Suprapubic skin (tissue), 4 donors: ENCODE results near the gene BEST3. TPM values are rescaled to one million over a fixed set of nuclear protein-coding genes. Genes with fewer than 3 reads are reported as not detected.

ENCODE experiments used
- DNase-seq, 2 donors: peaks; one replicate each; pipeline ENCODE4 v3.0.0-alpha.2; 2019; ENCODE audit warnings: low spot score in 2 of 2
- H3K27ac ChIP-seq: fragments of 200-600 bp; sonication (generic); one replicate; pipeline ENCODE4 v1.5.1; 2019
- H3K27me3 ChIP-seq: fragments of 200-600 bp; sonication (generic); one replicate; pipeline ENCODE4 v1.5.1; 2019
- H3K36me3 ChIP-seq: fragments of 200-600 bp; sonication (generic); one replicate; pipeline ENCODE4 v1.5.1; 2019
- H3K4me1 ChIP-seq: fragments of 200-600 bp; sonication (generic); one replicate; pipeline ENCODE4 v1.5.1; 2019
- H3K4me3 ChIP-seq: fragments of 200-600 bp; sonication (generic); one replicate; pipeline ENCODE4 v1.5.1; 2019; ENCODE audit warnings: mild to moderate bottlenecking
- H3K9me3 ChIP-seq: fragments of 200-600 bp; sonication (generic); one replicate; pipeline ENCODE4 v1.5.1; 2019
- EP300 ChIP-seq: sonication (generic); formaldehyde crosslinking; IDR thresholded peaks from one replicate; pipeline ENCODE4 v1.6.1; 2017; ENCODE audit warnings: antibody characterized with exemption
- POLR2A ChIP-seq, 2 donors: fragments of 450-650 bp; IDR thresholded peaks; one replicate each; pipeline ENCODE4 v1.6.1; 2017; ENCODE audit warnings: antibody characterized with exemption in 2 of 2, mild to moderate bottlenecking in 2 of 2, moderate library complexity in 2 of 2
- POLR2AphosphoS5 ChIP-seq, 3 donors: sonication (generic); formaldehyde crosslinking; IDR thresholded peaks; one replicate each; pipeline ENCODE4 v1.6.1; 2017; ENCODE audit warnings: antibody characterized with exemption in 3 of 3
- WGBS: methylation state at CpG from one replicate; pipeline ENCODE4 v1.1.5; 2018; 5-methylcytosine and 5-hydroxymethylcytosine counted together
- total RNA-seq, 4 donors: library from RNA; depleted of rRNA; stranded (reverse); fragments of >200 nt; gene quantifications; one replicate each; pipeline ENCODE4 v1.1.0, GENCODE V29; 2016
- TF ChIP-seq, protein P1 (sequence below), 2 donors: fragments of 200-600 bp in 1 of 2; fragments of 450-650 bp in 1 of 2; sonication (generic) in 1 of 2; IDR thresholded peaks; one replicate each; pipeline ENCODE4 v1.5.1; 2016 to 2019; ENCODE audit warnings: antibody characterized with exemption in 2 of 2, mild to moderate bottlenecking in 1 of 2, moderate library complexity in 1 of 2

Gene BEST3
- under 1 TPM in 2 of 4 donors, not detected in 2; 0.52 to 0.98 TPM for total RNA-seq

DNA sequence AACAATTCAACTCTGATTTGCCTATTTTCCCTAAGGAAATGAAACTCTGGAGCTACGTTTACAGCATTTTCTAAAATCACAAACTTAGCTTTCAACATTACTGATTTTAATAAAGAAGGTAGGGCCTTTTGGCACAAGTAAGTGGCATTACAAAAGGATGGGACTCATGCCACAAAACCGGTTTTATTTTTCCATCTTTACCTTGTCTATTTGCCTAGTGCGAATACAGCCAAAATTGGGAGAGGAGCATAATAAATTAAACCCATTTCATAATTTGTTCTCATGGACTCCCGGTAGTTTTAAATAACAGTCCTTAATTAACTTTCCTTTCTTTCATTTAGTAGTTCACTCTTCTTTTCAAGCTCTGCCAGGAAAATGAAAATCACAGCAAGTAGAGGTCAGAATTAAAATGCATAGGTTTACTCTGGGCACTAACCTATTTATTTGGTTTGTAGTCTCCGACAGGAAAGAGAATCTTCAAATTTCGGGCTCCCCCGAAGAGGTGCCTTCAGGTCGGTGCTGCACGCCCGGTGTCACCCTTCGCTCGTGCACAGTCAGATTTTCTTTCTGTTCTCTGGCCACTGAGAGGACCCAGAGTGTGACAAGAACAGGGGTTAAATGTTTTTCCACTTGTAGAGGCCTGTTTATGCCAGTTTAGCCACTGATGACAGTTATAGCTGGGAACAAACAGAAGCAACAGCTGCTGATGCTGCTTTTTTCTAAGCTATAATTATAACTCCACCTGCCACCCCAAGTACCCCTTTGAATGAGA is at the start of gene BEST3:
BEST3 (minus strand) TSS at position 535 of the 772 bp plus-strand sequence. CDS start 1,505 bp downstream, outside the sequence.
- Histone ChIP-seq H3K36me3 (no peaks in the 10 kb centered on the region), H3K27me3 (no peaks in the 10 kb centered on the region), H3K9me3 (no peaks in the 10 kb centered on the region), H3K27ac (peak within 1 kb of the TSS; percentile 2), H3K4me1 (peaks cover 10% of the 10 kb centered on the region), H3K4me3 (no peak within 1 kb of the TSS)
- 57% methylated on average over 12 of the region's 12 CpGs for WGBS
- TF ChIP-seq EP300 (no peak), POLR2AphosphoS5 (IDR thresholded peaks at IDR 0.05) (no peak), POLR2A (IDR thresholded peaks at IDR 0.05) (no peak)
- TF ChIP-seq, protein P1, sequence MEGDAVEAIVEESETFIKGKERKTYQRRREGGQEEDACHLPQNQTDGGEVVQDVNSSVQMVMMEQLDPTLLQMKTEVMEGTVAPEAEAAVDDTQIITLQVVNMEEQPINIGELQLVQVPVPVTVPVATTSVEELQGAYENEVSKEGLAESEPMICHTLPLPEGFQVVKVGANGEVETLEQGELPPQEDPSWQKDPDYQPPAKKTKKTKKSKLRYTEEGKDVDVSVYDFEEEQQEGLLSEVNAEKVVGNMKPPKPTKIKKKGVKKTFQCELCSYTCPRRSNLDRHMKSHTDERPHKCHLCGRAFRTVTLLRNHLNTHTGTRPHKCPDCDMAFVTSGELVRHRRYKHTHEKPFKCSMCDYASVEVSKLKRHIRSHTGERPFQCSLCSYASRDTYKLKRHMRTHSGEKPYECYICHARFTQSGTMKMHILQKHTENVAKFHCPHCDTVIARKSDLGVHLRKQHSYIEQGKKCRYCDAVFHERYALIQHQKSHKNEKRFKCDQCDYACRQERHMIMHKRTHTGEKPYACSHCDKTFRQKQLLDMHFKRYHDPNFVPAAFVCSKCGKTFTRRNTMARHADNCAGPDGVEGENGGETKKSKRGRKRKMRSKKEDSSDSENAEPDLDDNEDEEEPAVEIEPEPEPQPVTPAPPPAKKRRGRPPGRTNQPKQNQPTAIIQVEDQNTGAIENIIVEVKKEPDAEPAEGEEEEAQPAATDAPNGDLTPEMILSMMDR (IDR thresholded peaks at IDR 0.05) = no peak
- DNase-seq = no peak

- Histone ChIP-seq H3K4me1 (peaks cover 8% of the 10 kb centered on the region), H3K9me3 (no peaks in the 10 kb centered on the region), H3K27me3 (no peaks in the 10 kb centered on the region), H3K4me3 (no peak overlapping the region), H3K36me3 (no peaks in the 10 kb centered on the region), H3K27ac (no peak overlapping the region)
- TF ChIP-seq POLR2AphosphoS5 (IDR thresholded peaks at IDR 0.05) = no peak
- TF ChIP-seq EP300 = no peak
- TF ChIP-seq, protein P1 (IDR thresholded peaks at IDR 0.05) = no peak
- TF ChIP-seq POLR2A (IDR thresholded peaks at IDR 0.05) = no peak
- WGBS = 94% methylated on average over 4 of the region's 4 CpGs
- no peak for DNase-seq
These were observed 45.0 kb upstream of the BEST3 start for GRCh38 chr12:69744109-69744508.

DNA sequence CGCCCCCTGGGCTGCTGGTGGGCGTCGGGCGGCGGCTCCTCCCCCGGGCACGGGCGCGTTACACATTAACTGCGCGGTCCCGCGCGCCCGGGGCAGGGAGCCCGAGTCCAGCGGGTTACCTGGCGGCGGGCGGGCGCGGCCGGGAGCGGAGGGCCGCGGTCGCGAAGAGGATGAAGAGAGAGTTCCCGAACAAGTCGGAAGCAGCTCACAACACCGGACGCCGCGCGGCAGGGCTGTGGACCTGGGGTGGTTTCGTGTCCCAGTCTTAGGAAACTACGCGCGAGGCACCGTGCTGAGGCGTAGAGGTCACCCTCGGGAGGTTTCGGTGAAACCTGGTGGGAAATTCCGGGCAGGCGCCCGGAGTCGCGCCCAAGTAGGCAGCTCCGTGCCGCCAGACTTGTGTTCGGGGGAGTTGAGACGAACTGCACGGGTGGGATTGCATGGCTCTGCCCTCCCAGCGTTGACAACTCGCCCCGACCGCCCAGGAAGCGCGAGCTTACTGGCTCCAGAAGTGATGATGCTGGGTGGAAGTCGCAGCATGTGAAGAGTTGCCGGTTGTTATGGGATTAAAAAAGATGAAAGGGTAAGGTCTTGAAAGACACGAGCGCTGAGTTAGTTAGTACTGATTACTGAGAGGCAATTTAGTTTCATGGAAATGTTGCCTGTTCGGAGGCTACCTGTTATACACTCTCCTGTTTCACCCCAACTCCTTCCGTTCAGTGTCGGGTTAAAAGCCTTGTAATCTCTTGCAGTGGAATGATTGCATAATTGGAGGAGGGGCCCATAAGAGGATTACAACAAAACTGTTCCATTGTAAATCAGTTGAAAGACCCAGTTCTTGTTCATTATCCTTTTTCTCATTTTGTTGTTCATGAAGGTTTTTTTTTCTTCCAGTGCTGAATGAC is 40.4 kb upstream of the BEST3 start:
- H3K4me1 ChIP-seq = peaks cover 13% of the 10 kb centered on the region
- WGBS = 1% methylated on average over 45 of the region's 66 CpGs
- H3K27ac ChIP-seq = peak overlapping the region; percentile 85
- peak in 1 of 2 donors; percentile 68 for DNase-seq
- no peak for TF ChIP-seq POLR2AphosphoS5 (IDR thresholded peaks at IDR 0.05)
- no peak for TF ChIP-seq EP300
- TF ChIP-seq POLR2A (IDR thresholded peaks at IDR 0.05) = no peak
- TF ChIP-seq, protein P1 (IDR thresholded peaks at IDR 0.05) = no peak
- no peaks in the 10 kb centered on the region for H3K27me3 ChIP-seq
- peak overlapping the region; percentile 99 for H3K4me3 ChIP-seq
- no peaks in the 10 kb centered on the region for H3K36me3 ChIP-seq
- H3K9me3 ChIP-seq = no peaks in the 10 kb centered on the region

- Histone ChIP-seq H3K4me1 (peaks cover 13% of the 10 kb centered on the region), H3K27me3 (no peaks in the 10 kb centered on the region), H3K27ac (peak within 1 kb of the TSS; percentile 85), H3K4me3 (peak within 1 kb of the TSS; percentile 99), H3K36me3 (no peaks in the 10 kb centered on the region), H3K9me3 (no peaks in the 10 kb centered on the region)
- TF ChIP-seq EP300 (no peak), POLR2A (IDR thresholded peaks at IDR 0.05) (no peak), POLR2AphosphoS5 (IDR thresholded peaks at IDR 0.05) (no peak)
- TF ChIP-seq, protein P1 (IDR thresholded peaks at IDR 0.05) = peak; percentile 27 to 68
- peak; percentile 82 to 84 for DNase-seq
- WGBS = 2% methylated on average over 24 of the region's 110 CpGs
These were observed 39.5 kb upstream of the BEST3 start, which contains the start of gene RAB3IP for GRCh38 chr12:69738351-69739286. TSS of gene RAB3IP (plus strand) at chr12:69738860. CDS start at chr12:69755409, 16,549 bp downstream.
